Measurements from ENCODE around the gene DOCK9. TPM values are rescaled to one million over a fixed set of nuclear protein-coding genes. Genes with fewer than 3 reads are reported as not detected.

DOCK9 gene
- total RNA-seq, 4 donors from 2014 or later = 79.1 to 197 (median 107) TPM

GRCh38 chr13:98804336-98804855 is 173.5 kb downstream of the DOCK9 start:
- TF ChIP-seq POLR2A (IDR thresholded peaks at IDR 0.05) (no peak), CTCF (IDR thresholded peaks at IDR 0.05) (no peak)

GRCh38 chr13:98803921-98804320 is 173.9 kb downstream of the DOCK9 start:
- Histone ChIP-seq H3K27ac (no peak overlapping the region), H3K4me3 (no peak overlapping the region), H3K4me1 (no peaks in the 10 kb centered on the region), H3K9me3 (no peaks in the 10 kb centered on the region), H3K27me3 (no peaks in the 10 kb centered on the region), H3K36me3 (no peaks in the 10 kb centered on the region)
- intact Hi-C loops (cut with DNase I; ENCODE audit: low total_unique reads) = no loop called here
- no peak for DNase-seq
- TF ChIP-seq POLR2A (IDR thresholded peaks at IDR 0.05) = no peak
- no peak for TF ChIP-seq CTCF (IDR thresholded peaks at IDR 0.05)

More at GRCh38 chr13:98804336-98804855, 173.5 kb downstream of the DOCK9 start:
- Histone ChIP-seq H3K27me3 (no peaks in the 10 kb centered on the region), H3K36me3 (no peaks in the 10 kb centered on the region), H3K4me1 (no peaks in the 10 kb centered on the region), H3K27ac (no peak overlapping the region), H3K9me3 (no peaks in the 10 kb centered on the region), H3K4me3 (no peak overlapping the region)
- intact Hi-C loops (cut with DNase I; ENCODE audit: low total_unique reads) = no loop called here
- no peak for DNase-seq

GRCh38 chr13:98803111-98803561 is 174.7 kb downstream of the DOCK9 start:
- H3K9me3 ChIP-seq = no peaks in the 10 kb centered on the region
- intact Hi-C loops (cut with DNase I; ENCODE audit: low total_unique reads) = no loop called here
- no peak overlapping the region for H3K4me3 ChIP-seq
- TF ChIP-seq CTCF (IDR thresholded peaks at IDR 0.05) = no peak
- no peak for TF ChIP-seq POLR2A (IDR thresholded peaks at IDR 0.05)
- no peak for DNase-seq
- no peaks in the 10 kb centered on the region for H3K27me3 ChIP-seq
- no peaks in the 10 kb centered on the region for H3K4me1 ChIP-seq
- H3K36me3 ChIP-seq = no peaks in the 10 kb centered on the region
- H3K27ac ChIP-seq = no peak overlapping the region

- Histone ChIP-seq H3K4me1 (no peaks in the 10 kb centered on the region), H3K4me3 (no peak overlapping the region), H3K27ac (no peak overlapping the region), H3K27me3 (no peaks in the 10 kb centered on the region), H3K36me3 (no peaks in the 10 kb centered on the region), H3K9me3 (no peaks in the 10 kb centered on the region)
- TF ChIP-seq POLR2A (IDR thresholded peaks at IDR 0.05) (no peak), CTCF (IDR thresholded peaks at IDR 0.05) (no peak)
- DNase-seq = no peak
- intact Hi-C loops (cut with DNase I; ENCODE audit: low total_unique reads) = no loop called here
These were observed 175.3 kb downstream of the DOCK9 start for GRCh38 chr13:98802559-98802958.

- H3K9me3 ChIP-seq = no peaks in the 10 kb centered on the region
- no peak overlapping the region for H3K27ac ChIP-seq
- no peaks in the 10 kb centered on the region for H3K36me3 ChIP-seq
- H3K4me1 ChIP-seq = no peaks in the 10 kb centered on the region
- TF ChIP-seq POLR2A (IDR thresholded peaks at IDR 0.05) = no peak
- no peak for TF ChIP-seq CTCF (IDR thresholded peaks at IDR 0.05)
- no peaks in the 10 kb centered on the region for H3K27me3 ChIP-seq
- DNase-seq = no peak
- intact Hi-C loops (cut with DNase I; ENCODE audit: low total_unique reads) = no loop called here
- H3K4me3 ChIP-seq = no peak overlapping the region
These were observed 176.0 kb downstream of the DOCK9 start for GRCh38 chr13:98801626-98802418.

Measured in uterus (tissue), 4 donors.